ENCODE data around the gene AP2S1.

AP2S1 gene

GRCh38 chr19:46788262-46788967, 62.2 kb downstream of the AP2S1 start, which contains the start of gene SLC1A5 (continued):
- TF ChIP-seq ZFHX2 (tag by site-specific recombination; conservative IDR thresholded peaks at IDR 0.05) (no peak; the same call in 1 of the 2 replicates), ZNF677 (tag by site-specific recombination; IDR thresholded peaks at IDR 0.05) (no peak), KLF16 (tag by site-specific recombination; IDR thresholded peaks at IDR 0.05) (peak; percentile 90), ZNF26 (tag by site-specific recombination; IDR thresholded peaks at IDR 0.05) (no peak), ZNF658 (tag by site-specific recombination; IDR thresholded peaks at IDR 0.05) (no peak), ZNF266 (tag by site-specific recombination; IDR thresholded peaks at IDR 0.05; ENCODE audit: low read depth) (no peak), ZBTB8A (tag by site-specific recombination; IDR thresholded peaks at IDR 0.05) (peak; percentile 82), ZNF18 (tag by site-specific recombination; IDR thresholded peaks at IDR 0.05) (no peak), ZBTB11 (tag by site-specific recombination; conservative IDR thresholded peaks at IDR 0.05; ENCODE audit: low read depth) (peak; percentile 57), ZNF785 (tag by site-specific recombination; IDR thresholded peaks at IDR 0.05) (no peak), ZNF701 (tag by site-specific recombination; IDR thresholded peaks at IDR 0.05) (no peak), KLF10 (tag by site-specific recombination; IDR thresholded peaks at IDR 0.05) (peak; percentile 99), ZNF624 (tag by site-specific recombination; IDR thresholded peaks at IDR 0.05) (no peak), ZNF777 (tag by site-specific recombination; IDR thresholded peaks at IDR 0.05; ENCODE audit: borderline replicate concordance) (peak; percentile 72; the same call in 1 of the 2 replicates), KLF8 (tag by site-specific recombination; IDR thresholded peaks at IDR 0.05) (peak; percentile 89), TCF7L2 (IDR thresholded peaks at IDR 0.05; ENCODE audit: borderline replicate concordance, low read depth, low read length) (no peak), ZNF626 (tag by site-specific recombination; IDR thresholded peaks at IDR 0.05) (no peak), ZNF433 (tag by site-specific recombination; IDR thresholded peaks at IDR 0.05; ENCODE audit: low read depth) (no peak), SP3 (tag by site-specific recombination; IDR thresholded peaks at IDR 0.05) (peak; percentile 93), ZSCAN18 (tag by site-specific recombination; IDR thresholded peaks at IDR 0.05) (peak; percentile 66; the same call in 1 of the 2 replicates), RBAK (tag by site-specific recombination; IDR thresholded peaks at IDR 0.05) (no peak), MZF1 (tag by site-specific recombination; IDR thresholded peaks at IDR 0.05; ENCODE audit: borderline replicate concordance) (no peak), ZBTB20 (tag by site-specific recombination; IDR thresholded peaks at IDR 0.05) (peak; percentile 29; the same call in 1 of the 2 replicates), ZNF707 (tag by site-specific recombination; IDR thresholded peaks at IDR 0.05) (no peak), ZNF391 (tag by site-specific recombination; IDR thresholded peaks at IDR 0.05; ENCODE audit: borderline replicate concordance, low read depth) (peak; percentile 77), ZNF114 (tag by site-specific recombination; IDR thresholded peaks at IDR 0.05) (no peak), TRIM28 (IDR thresholded peaks at IDR 0.05; ENCODE audit: borderline replicate concordance, low read length) (no peak), ZNF514 (tag by site-specific recombination; IDR thresholded peaks at IDR 0.05) (no peak)
- TF ChIP-seq, protein P1, sequence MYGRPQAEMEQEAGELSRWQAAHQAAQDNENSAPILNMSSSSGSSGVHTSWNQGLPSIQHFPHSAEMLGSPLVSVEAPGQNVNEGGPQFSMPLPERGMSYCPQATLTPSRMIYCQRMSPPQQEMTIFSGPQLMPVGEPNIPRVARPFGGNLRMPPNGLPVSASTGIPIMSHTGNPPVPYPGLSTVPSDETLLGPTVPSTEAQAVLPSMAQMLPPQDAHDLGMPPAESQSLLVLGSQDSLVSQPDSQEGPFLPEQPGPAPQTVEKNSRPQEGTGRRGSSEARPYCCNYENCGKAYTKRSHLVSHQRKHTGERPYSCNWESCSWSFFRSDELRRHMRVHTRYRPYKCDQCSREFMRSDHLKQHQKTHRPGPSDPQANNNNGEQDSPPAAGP (tag by site-specific recombination; IDR thresholded peaks at IDR 0.05), result peak; percentile 75
- TF ChIP-seq, protein P2, sequence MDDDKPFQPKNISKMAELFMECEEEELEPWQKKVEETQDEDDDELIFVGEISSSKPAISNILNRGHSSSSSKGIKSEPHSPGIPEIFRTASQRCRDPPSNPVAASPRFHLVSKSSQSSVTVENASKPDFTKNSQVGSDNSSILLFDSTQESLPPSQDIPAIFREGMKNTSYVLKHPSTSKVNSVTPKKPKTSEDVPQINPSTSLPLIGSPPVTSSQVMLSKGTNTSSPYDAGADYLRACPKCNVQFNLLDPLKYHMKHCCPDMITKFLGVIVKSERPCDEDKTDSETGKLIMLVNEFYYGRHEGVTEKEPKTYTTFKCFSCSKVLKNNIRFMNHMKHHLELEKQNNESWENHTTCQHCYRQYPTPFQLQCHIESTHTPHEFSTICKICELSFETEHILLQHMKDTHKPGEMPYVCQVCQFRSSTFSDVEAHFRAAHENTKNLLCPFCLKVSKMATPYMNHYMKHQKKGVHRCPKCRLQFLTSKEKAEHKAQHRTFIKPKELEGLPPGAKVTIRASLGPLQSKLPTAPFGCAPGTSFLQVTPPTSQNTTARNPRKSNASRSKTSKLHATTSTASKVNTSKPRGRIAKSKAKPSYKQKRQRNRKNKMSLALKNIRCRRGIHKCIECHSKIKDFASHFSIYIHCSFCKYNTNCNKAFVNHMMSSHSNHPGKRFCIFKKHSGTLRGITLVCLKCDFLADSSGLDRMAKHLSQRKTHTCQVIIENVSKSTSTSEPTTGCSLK (tag by site-specific recombination; IDR thresholded peaks at IDR 0.05), result no peak

Measured in HEK293 (cell line).